ELR (cell line): ENCODE measurements around the gene WRNIP1.

Experiments
- DNase-seq: peaks from one replicate; pipeline ENCODE4 v3.0.0-alpha.2; 2015; ENCODE audit warnings: low read depth

WRNIP1 gene

DNA sequence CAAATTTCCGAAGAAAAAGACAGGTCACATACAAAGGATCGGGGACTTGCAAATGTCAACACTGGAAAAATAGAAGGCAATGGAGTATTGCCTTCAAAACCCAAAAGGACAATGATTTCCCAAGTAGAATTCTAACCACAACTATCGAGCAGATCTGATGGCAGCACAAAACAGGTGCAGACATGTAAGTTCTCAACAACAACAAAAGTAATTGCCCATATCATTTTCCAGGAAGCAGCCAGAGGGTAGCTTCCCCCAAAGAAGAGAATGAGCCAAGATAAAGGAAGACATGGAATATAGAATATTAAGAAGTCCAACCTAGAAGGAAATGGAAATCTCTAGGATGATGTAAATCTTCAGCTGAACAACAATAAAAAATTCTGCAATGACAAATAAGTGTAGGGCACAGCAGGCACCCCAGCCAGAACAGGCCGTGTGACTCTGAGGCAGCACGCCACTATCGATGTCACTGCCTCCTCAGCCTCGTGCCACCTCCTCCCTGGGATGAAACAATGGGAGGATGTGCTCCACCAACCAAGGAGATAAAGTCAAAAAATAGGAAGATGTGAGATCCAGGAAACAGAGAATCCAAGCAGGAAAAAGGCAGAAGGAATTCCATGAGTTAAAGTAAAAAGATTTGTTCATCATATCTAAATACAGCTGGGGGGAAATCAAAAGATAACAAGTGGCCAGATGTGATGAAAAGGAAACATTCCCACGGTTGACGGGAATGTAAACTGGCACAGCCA, 42.3 kb downstream of the WRNIP1 start:
- DNase-seq: no peak

DNA sequence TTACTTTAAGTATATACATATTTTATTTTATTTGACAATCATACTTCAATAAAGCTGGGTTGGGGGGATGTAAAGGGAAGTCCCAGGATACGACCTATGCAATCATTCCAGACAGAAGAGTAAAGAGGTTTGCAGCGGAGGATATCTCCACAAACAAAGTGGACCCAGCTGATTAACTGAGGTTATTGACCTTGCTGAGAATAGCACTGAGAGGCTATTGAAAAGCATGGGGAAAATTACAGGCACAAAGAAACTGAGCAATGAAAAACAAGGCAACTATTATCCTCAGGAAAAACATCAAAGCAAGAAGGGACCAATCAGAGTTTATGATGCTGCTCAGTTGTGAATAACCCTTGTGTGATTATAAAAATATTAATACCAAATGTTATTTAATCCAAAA, 43.8 kb downstream of the WRNIP1 start:
- no peak for DNase-seq

DNA sequence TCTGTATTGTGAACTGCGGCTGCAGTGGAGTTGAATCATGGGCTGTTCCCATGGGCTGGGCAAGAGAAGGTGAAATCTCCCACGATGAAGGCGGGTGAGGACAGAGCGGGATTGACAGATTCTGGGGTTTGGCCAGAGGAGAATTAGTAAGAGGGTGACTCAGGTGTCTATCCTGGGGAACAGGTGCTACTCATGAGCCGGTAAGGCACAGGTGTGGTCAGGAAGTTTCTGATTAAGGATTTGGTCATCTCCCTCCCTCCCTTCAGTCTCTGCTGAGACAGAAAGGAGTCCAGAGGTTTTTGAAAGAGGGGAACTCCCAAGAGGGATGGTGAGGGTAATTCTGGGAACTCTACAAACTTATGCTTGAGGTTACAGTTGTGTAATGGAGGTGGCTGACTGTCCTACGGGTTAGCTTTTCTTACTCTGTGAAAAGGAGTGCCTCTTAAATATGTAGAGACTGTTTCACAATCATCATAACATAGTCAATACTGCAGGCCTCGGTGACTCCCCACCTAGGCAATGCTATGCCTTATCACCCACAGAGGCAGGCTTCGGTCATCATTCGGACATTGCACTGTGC, 45.0 kb downstream of the WRNIP1 start:
- DNase-seq: peak; percentile 10

- no peak for DNase-seq
Observed at GRCh38 chr6:2812695-2813094, 47.5 kb downstream of the WRNIP1 start.

GRCh38 chr6:2816158-2816557, 51.0 kb downstream of the WRNIP1 start:
- no peak for DNase-seq

DNA sequence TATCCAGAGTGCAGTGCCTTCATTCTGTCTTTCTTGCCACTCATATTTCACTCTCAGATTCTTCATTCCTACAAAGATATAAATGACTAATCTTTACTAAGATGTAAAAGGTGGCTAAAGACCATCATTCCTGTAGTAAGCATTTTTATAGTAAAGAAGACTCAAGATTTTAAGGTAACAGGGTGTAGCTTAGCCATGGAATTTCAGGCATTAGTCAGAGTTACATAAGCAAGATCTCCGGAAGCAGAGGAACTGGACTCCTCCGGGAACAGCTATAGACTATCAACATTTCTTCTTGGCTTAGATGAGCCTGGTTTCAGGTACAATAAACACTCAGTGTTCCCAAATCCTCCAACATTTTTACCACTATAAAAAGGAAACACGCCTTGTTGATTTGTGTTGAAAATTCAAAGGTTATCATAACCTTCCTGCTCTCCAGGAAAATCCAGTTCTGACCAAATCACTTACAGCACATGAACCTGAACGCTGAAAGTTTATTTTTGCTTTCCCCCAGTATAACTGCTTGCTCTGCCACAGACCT, 52.8 kb downstream of the WRNIP1 start:
- peak; percentile 70 for DNase-seq

- peak; percentile 33 for DNase-seq
Observed at GRCh38 chr6:2818593-2818992, 53.4 kb downstream of the WRNIP1 start.

DNA sequence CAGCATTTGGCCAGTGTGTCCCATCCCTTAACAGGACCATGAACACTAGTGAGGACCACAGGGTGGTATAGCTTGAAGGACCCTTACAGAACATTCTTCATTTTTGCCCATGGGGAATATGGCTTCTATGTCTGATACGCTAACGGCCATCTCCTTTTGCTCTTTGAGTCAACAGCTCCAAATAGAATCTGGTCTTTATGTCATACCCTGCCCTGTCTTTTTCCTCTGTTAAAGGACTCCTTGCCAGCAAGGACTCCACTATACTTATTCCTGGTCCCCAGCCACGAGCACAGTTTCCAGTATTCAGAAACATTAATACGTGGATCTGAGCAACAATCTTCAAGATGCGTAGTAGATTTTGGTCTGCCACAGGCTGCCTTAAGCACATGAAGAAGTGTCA, 53.9 kb downstream of the WRNIP1 start:
- DNase-seq: no peak

GRCh38 chr6:2819978-2820377, 54.8 kb downstream of the WRNIP1 start:
- DNase-seq: no peak

GRCh38 chr6:2820415-2820814, 55.2 kb downstream of the WRNIP1 start:
- DNase-seq: no peak

DNA sequence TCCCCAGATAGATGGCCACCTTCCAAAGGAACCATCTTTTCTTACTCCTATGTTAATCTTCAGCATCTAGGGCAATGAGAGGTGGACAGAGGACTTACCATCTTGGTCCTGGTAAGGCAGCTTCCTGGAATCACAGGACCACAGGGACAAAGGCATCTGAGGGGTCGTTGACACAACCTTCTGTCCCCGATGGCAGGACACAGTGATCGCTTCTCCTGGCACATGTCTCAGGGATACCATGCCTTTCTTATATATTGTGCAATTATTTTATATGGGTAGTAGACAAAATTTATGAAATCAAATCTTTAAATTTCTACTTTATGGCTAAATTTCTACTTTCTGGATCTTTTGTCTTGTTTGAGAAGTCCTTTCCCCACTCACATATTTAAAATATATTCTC, 56.4 kb downstream of the WRNIP1 start:
- DNase-seq: no peak

DNA sequence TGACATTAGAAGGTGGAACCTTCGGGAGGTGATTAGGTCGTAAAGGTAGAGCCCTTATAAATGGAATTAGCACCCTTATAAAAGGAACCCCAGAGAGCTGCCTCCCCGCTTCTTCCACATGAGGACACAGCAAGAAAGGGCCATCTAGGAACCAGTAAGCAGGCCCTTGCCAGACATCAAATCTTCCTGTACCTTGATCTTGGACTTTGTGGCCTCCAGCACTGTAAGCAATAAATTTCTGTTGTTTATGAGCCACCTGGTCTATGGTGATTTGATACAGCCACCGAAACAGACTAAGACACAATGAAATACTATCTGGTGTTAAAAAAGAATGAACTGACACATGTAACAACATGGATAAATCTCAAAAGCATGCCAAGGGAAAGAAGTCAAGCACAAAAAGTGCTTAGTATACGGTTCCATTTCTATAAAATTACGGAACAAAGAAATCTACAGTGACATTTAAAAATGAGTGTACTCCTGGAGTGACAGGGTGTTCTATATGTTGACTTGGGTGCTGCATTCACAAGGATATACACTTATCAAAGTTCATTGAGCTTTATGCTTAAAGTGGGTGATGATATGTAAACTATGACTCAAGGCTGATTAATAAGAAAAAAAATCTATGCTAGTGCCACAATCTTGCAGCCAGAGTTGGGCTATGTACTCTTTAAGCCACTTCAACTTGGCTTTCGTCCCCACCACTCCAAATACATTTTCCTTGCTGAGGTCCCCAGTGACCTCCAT, 58.1 kb downstream of the WRNIP1 start:
- DNase-seq: peak; percentile 42

GRCh38 chr6:2826131-2826530, 60.9 kb downstream of the WRNIP1 start:
- no peak for DNase-seq

DNA sequence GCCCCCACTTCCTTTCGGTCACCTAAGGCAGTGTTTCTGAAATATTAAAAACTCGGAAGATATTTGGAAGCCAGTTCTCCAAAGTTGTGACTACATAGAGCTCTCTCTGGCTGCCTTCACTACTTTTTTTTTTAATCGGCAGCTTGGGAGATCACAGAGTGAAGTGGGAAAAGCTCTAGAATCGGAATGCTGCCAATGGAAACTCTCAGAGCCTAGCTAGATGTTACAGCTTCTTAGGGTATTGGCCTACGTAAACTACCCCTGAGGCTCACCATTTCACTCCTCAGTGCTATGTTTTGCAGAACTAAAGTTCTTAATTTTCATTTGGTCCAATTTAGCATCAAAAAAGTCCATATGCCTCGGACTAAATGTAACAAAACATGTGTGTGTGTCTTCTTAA, 61.9 kb downstream of the WRNIP1 start:
- no peak for DNase-seq

GRCh38 chr6:2828629-2829028, 63.4 kb downstream of the WRNIP1 start:
- DNase-seq: no peak

DNA sequence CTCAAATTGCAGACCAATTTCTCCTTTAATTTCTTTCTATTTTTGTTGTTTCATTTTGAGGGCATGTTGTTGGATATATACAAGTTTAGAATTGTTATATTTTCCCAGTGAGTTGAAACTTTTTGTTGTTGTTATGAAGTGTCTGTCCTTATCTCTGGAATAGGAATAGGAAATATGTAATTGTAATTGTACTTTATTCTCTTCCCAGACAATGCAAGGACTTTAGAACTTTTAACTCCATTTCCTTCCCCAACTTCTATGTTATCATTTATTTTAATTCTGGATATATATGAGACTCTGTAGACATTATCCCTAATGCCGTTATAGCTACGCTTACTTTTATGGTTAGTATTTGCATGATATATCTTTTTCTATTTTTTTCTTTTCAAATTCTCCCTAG, 64.1 kb downstream of the WRNIP1 start:
- DNase-seq: no peak

- DNase-seq: no peak
Observed at GRCh38 chr6:2830183-2830582, 65.0 kb downstream of the WRNIP1 start.

DNA sequence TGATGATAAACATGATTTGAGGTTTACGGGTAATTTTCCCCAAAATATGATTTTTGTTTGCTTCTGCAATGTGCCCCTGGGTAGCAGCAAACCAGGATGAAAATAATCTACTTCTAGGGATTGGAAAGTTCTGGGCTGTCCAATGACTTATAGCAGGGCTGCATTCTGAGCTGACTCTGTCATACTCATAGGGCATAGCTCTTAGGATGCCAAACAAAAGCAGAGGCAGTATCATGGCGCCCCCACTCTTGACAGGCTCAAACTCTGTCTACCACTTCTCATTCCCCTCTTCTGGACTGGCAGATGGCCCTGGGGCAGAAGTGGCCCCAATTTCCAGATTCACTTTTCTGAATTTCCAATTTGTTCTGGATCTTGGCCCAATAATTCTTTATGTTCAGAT, 66.2 kb downstream of the WRNIP1 start:
- no peak for DNase-seq

GRCh38 chr6:2834262-2834661, 69.1 kb downstream of the WRNIP1 start:
- DNase-seq: no peak
